SK-N-SH (cell line): ENCODE measurements around the gene KRTAP16-1. TPM values are rescaled to one million over a fixed set of nuclear protein-coding genes. Genes with fewer than 3 reads are reported as not detected.
A peak's percentile ranks its signal among the peaks of the same experiment; 100 is the strongest.

ENCODE experiments used
- CTCF ChIA-PET: fragments of 300-600, 350-600 bp; formaldehyde crosslinking; extraction: SDS; loops from one replicate; lab custom pipeline; 2021; lab: Yijun Ruan, JAX
- POLR2A ChIA-PET: fragments of 350-600 bp; sonication (Branson Sonifier 250); formaldehyde crosslinking; extraction: SDS; loops from one replicate; lab custom pipeline; 2020; ENCODE audit warnings: antibody characterized with exemption, inconsistent platforms; lab: Yijun Ruan, JAX
- DNase-seq: peaks from one replicate; pipeline ENCODE4 v3.0.0; 2012
- H2AFZ ChIP-seq: fragments of 200-600 bp; sonication (generic); 2 replicates; pipeline ENCODE4 v1.8.1; 2016; ENCODE audit warnings: antibody characterized with exemption, mild to moderate bottlenecking, low read depth
- H3F3A ChIP-seq: fragments of 200-600 bp; sonication (generic); replicated peaks from 2 replicates; pipeline ENCODE3; 2016; ENCODE audit warnings: antibody characterized with exemption, mild to moderate bottlenecking; ENCODE audit not compliant: insufficient read depth
- H3K27ac ChIP-seq, 2 experiments: fragments of 200-500 bp in 1 of 2; fragments of 200-600 bp in 1 of 2; sonication (Bioruptor generic) in 1 of 2; sonication (generic), shearing (Covaris generic) in 1 of 2; 2 replicates each; pipeline versions ENCODE4 v1.5.1 to v1.6.1; 2014 to 2016; ENCODE audit warnings: low read depth in 2 of 2, inconsistent platforms in 1 of 2, low read length in 1 of 2, mild to moderate bottlenecking in 1 of 2, mixed read lengths in 1 of 2
- H3K27me3 ChIP-seq: fragments of 200-600 bp; sonication (generic), shearing (Covaris generic); 2 replicates; pipeline ENCODE4 v1.6.1; 2016; ENCODE audit warnings: mixed run types; ENCODE audit not compliant: insufficient read depth
- H3K36me3 ChIP-seq, 2 experiments: fragments of 200-500 bp in 1 of 2; fragments of 200-600 bp in 1 of 2; sonication (Bioruptor generic) in 1 of 2; sonication (generic) in 1 of 2; replicated peaks in 1 of 2; 2 replicates each; pipeline versions ENCODE3 to v1.5.1; 2014 to 2016; ENCODE audit warnings: low read length in 1 of 2, mild to moderate bottlenecking in 1 of 2; ENCODE audit not compliant: insufficient read depth in 2 of 2, control insufficient read depth in 1 of 2
- H3K4me1 ChIP-seq, 2 experiments: fragments of 200-500 bp in 1 of 2; fragments of 200-600 bp in 1 of 2; sonication (Bioruptor generic) in 1 of 2; sonication (generic), shearing (Covaris generic) in 1 of 2; 2 replicates each; pipeline versions ENCODE4 v1.5.1 to v1.6.1; 2014 to 2016; ENCODE audit warnings: low read depth in 1 of 2, low read length in 1 of 2, mixed run types in 1 of 2; ENCODE audit not compliant: insufficient read depth in 2 of 2, control insufficient read depth in 1 of 2
- H3K4me2 ChIP-seq: fragments of 200-600 bp; sonication (generic), shearing (Covaris generic); 2 replicates; pipeline ENCODE4 v1.6.1; 2017; ENCODE audit warnings: mixed run types
- H3K4me3 ChIP-seq, 2 experiments: fragments of 200-500 bp in 1 of 2; fragments of 200-600 bp in 1 of 2; sonication (Bioruptor generic) in 1 of 2; sonication (generic), shearing (Covaris generic) in 1 of 2; 2 replicates each; pipeline versions ENCODE4 v1.5.1 to v1.8.1; 2014 to 2016; ENCODE audit warnings: low read depth in 2 of 2, inconsistent platforms in 1 of 2, low read length in 1 of 2, mild to moderate bottlenecking in 1 of 2, mixed read lengths in 1 of 2, moderate library complexity in 1 of 2
- H3K79me2 ChIP-seq: fragments of 200-600 bp; sonication (generic); 2 replicates; pipeline ENCODE4 v1.8.1; 2017; ENCODE audit warnings: mild to moderate bottlenecking; ENCODE audit not compliant: insufficient read depth
- H3K9ac ChIP-seq: fragments of 200-600 bp; sonication (generic); 2 replicates; pipeline ENCODE4 v1.6.1; 2017; ENCODE audit warnings: mixed run types
- H3K9me2 ChIP-seq: fragments of 200-600 bp; sonication (generic); 2 replicates; pipeline ENCODE4 v1.6.1; 2017; ENCODE audit warnings: mixed run types
- H3K9me3 ChIP-seq: fragments of 200-600 bp; sonication (generic); 2 replicates; pipeline ENCODE4 v1.6.1; 2017; ENCODE audit warnings: mixed run types, mild to moderate bottlenecking, moderate library complexity
- H4K20me1 ChIP-seq: fragments of 200-600 bp; sonication (generic); 2 replicates; pipeline ENCODE4 v1.6.1; 2017; ENCODE audit warnings: mild to moderate bottlenecking, mixed run types; ENCODE audit not compliant: insufficient read depth
- FOXJ3 ChIP-seq: sonication (generic); formaldehyde crosslinking; IDR thresholded peaks from 2 replicates; pipeline ENCODE4 v1.5.1; 2020; ENCODE audit warnings: mild to moderate bottlenecking, missing genetic modification reagents
- GABPA ChIP-seq: IDR thresholded peaks from 2 replicates; pipeline ENCODE4 v1.4.0; 2012; ENCODE audit warnings: low read depth, mild to moderate bottlenecking
- SMC3 ChIP-seq: IDR thresholded peaks from 2 replicates; pipeline ENCODE4 v1.6.1; 2012; ENCODE audit warnings: low read depth, low read length, improper control_type of control experiment
- TAF1 ChIP-seq: IDR thresholded peaks from 2 replicates; pipeline ENCODE4 v1.6.1; 2012; ENCODE audit warnings: low read depth, mild to moderate bottlenecking, low read length, moderate library complexity, borderline replicate concordance
- TEAD4 ChIP-seq: IDR thresholded peaks from 2 replicates; pipeline ENCODE4 v1.4.0; 2012; ENCODE audit warnings: mild to moderate bottlenecking, borderline replicate concordance; ENCODE audit not compliant: insufficient read depth
- WGBS: methylation state at CpG from one replicate; pipeline ENCODE4 v1.1.6; 2017; ENCODE audit warnings: low lambda C conversion rate; 5-methylcytosine and 5-hydroxymethylcytosine counted together
- polyA plus RNA-seq, 3 experiments: library from polyadenylated mRNA; depleted of rRNA; stranded (reverse); fragments of >200 nt; gene quantifications; 2 replicates each; pipeline ENCODE4 v1.2.3, GENCODE V29; 2012
- TF ChIP-seq, protein P1 (sequence below): fragments of 200-600 bp; sonication (generic); IDR thresholded peaks from 2 replicates; pipeline ENCODE4 v1.6.1; 2017; ENCODE audit warnings: antibody characterized with exemption, mild to moderate bottlenecking, moderate library complexity
- TF ChIP-seq, protein P2 (sequence below): IDR thresholded peaks from 2 replicates; pipeline ENCODE4 v1.4.0; 2012; ENCODE audit warnings: low read depth, borderline replicate concordance
- TF ChIP-seq, protein P3 (sequence below): IDR thresholded peaks from 2 replicates; pipeline ENCODE4 v1.6.1; 2012; ENCODE audit warnings: mild to moderate bottlenecking, low read depth, low read length, moderate library complexity
- TF ChIP-seq, protein P4 (sequence below): fragments of 150-350 bp; IDR thresholded peaks from 2 replicates; pipeline ENCODE4 v1.6.1; 2016; ENCODE audit warnings: mild to moderate bottlenecking, low read depth, low read length

The KRTAP16-1 gene
- polyA plus RNA-seq, 1 of the 3 experiments (the other 2 are of a cell fraction): not detected

DNA sequence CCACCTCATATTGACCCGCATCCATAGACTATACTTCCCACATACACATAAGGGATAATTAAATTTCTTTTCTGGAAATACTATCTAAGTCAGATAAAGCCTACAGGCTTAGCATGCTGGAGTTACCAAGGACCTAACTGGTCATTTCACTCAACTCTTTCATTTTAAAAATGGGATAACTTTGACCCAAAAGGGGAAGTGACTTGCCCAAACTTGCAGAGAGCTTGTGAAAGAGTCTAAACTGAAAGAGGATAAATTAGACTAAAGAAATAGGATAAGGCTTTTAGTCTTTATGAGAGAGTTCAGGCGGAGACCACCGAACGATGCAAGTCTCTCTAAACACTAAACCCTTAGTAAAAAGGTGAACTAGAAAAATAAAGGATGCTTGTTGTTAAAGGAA is 45.4 kb upstream of the KRTAP16-1 start (continued):
- TF ChIP-seq, protein P1, sequence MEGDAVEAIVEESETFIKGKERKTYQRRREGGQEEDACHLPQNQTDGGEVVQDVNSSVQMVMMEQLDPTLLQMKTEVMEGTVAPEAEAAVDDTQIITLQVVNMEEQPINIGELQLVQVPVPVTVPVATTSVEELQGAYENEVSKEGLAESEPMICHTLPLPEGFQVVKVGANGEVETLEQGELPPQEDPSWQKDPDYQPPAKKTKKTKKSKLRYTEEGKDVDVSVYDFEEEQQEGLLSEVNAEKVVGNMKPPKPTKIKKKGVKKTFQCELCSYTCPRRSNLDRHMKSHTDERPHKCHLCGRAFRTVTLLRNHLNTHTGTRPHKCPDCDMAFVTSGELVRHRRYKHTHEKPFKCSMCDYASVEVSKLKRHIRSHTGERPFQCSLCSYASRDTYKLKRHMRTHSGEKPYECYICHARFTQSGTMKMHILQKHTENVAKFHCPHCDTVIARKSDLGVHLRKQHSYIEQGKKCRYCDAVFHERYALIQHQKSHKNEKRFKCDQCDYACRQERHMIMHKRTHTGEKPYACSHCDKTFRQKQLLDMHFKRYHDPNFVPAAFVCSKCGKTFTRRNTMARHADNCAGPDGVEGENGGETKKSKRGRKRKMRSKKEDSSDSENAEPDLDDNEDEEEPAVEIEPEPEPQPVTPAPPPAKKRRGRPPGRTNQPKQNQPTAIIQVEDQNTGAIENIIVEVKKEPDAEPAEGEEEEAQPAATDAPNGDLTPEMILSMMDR: no peak
- TF ChIP-seq FOXJ3 (CRISPR knock-in tag): no peak
- no peak for TF ChIP-seq GABPA
- no peak for TF ChIP-seq SMC3
- TF ChIP-seq TAF1: no peak
- no peak for TF ChIP-seq TEAD4
- TF ChIP-seq, protein P2, sequence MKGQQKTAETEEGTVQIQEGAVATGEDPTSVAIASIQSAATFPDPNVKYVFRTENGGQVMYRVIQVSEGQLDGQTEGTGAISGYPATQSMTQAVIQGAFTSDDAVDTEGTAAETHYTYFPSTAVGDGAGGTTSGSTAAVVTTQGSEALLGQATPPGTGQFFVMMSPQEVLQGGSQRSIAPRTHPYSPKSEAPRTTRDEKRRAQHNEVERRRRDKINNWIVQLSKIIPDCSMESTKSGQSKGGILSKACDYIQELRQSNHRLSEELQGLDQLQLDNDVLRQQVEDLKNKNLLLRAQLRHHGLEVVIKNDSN: no peak

DNA sequence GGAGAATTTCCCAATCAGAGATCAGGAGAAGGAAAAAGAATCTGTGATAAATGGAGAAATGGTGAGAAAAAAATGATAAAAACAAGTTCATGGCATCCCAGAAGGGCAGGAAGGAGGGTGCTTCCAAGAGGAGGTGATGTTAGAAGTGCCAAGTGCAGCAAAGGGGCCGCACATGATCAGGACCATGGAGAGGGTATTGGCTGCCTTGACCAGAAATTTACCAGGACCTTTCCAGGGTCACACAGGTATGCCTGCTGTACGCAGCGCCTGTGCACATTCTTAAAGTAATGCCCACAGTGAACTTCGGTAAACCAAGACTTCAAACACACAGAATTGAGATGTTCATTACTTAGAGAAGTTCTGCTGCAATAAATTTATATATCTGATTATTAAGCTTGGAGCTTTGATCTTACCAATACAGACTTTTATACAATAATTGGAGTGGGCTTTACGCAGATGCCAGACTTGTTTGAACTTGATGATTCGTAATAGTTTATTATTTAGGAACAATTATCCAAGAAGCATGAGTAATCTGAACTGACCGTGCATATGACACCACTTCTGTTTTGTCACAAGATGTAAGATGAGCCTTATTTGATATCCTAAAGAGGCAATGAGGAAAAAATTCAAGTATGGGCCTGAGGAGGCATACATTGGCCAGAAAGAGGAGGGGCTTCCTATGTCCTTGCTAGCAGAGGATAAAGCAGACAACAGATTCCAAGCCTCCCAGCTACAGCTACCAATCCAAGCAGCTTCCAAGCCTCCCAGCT is 43.7 kb upstream of the KRTAP16-1 start:
- CTCF ChIA-PET: interaction anchor here (0.8 to 1.6 kb wide), 3 partner anchors 21 to 196 kb away, joined by 3 to 5 read pairs (median 4); no protein-coding TSS in a partner anchor
- no peaks in the 10 kb centered on the region for H3K9me2 ChIP-seq
- H4K20me1 ChIP-seq: no peaks in the 10 kb centered on the region
- TF ChIP-seq, protein P3, sequence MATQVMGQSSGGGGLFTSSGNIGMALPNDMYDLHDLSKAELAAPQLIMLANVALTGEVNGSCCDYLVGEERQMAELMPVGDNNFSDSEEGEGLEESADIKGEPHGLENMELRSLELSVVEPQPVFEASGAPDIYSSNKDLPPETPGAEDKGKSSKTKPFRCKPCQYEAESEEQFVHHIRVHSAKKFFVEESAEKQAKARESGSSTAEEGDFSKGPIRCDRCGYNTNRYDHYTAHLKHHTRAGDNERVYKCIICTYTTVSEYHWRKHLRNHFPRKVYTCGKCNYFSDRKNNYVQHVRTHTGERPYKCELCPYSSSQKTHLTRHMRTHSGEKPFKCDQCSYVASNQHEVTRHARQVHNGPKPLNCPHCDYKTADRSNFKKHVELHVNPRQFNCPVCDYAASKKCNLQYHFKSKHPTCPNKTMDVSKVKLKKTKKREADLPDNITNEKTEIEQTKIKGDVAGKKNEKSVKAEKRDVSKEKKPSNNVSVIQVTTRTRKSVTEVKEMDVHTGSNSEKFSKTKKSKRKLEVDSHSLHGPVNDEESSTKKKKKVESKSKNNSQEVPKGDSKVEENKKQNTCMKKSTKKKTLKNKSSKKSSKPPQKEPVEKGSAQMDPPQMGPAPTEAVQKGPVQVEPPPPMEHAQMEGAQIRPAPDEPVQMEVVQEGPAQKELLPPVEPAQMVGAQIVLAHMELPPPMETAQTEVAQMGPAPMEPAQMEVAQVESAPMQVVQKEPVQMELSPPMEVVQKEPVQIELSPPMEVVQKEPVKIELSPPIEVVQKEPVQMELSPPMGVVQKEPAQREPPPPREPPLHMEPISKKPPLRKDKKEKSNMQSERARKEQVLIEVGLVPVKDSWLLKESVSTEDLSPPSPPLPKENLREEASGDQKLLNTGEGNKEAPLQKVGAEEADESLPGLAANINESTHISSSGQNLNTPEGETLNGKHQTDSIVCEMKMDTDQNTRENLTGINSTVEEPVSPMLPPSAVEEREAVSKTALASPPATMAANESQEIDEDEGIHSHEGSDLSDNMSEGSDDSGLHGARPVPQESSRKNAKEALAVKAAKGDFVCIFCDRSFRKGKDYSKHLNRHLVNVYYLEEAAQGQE: peak; percentile 92
- TF ChIP-seq, protein P4, sequence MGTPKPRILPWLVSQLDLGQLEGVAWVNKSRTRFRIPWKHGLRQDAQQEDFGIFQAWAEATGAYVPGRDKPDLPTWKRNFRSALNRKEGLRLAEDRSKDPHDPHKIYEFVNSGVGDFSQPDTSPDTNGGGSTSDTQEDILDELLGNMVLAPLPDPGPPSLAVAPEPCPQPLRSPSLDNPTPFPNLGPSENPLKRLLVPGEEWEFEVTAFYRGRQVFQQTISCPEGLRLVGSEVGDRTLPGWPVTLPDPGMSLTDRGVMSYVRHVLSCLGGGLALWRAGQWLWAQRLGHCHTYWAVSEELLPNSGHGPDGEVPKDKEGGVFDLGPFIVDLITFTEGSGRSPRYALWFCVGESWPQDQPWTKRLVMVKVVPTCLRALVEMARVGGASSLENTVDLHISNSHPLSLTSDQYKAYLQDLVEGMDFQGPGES: no peak
- H3F3A ChIP-seq: no peaks in the 10 kb centered on the region
- no peak overlapping the region for H3K4me3 ChIP-seq
- no peaks in the 10 kb centered on the region for H3K79me2 ChIP-seq
- H3K9me3 ChIP-seq: peaks cover 8% of the 10 kb centered on the region; the same call in 1 of the 2 replicates
- H3K4me2 ChIP-seq: no peak overlapping the region
- H3K4me1 ChIP-seq: no peaks in the 10 kb centered on the region
- no peak overlapping the region for H2AFZ ChIP-seq
- H3K9ac ChIP-seq: no peak overlapping the region
- DNase-seq: no peak
- POLR2A ChIA-PET: no interaction called here
- no peaks in the 10 kb centered on the region for H3K36me3 ChIP-seq
- 36% methylated on average over 7 of the region's 7 CpGs for WGBS
- no peaks in the 10 kb centered on the region; the same call in 1 of the 2 replicates for H3K27me3 ChIP-seq
- H3K27ac ChIP-seq: no peak overlapping the region
